Measurements from ENCODE around the gene ICAM4. TPM values are rescaled to one million over a fixed set of nuclear protein-coding genes. Genes with fewer than 3 reads are reported as not detected.
A peak's percentile ranks its signal among the peaks of the same experiment; 100 is the strongest.

Gene ICAM4
- total RNA-seq, 4 donors from 2014 or later: 0.47 TPM; not detected in 3

GRCh38 chr19:10295847-10296591 is 9.3 kb downstream of the ICAM4 start:
- Histone ChIP-seq H3K9me3 (no peaks in the 10 kb centered on the region), H3K27me3 (peaks cover 97% of the 10 kb centered on the region), H3K36me3 (no peaks in the 10 kb centered on the region), H3K4me1 (peaks cover 0 to 55% (median 26%) of the 10 kb centered on the region in 3 donors), H3K27ac (no peak overlapping the region), H3K4me3 (peak overlapping the region in 1 of 2 donors; percentile 32)
- 0% methylated on average over 1 to 5 of the region's 58 CpGs for WGBS, 2 donors (ENCODE audit: low coverage in 1 of 2)
- TF ChIP-seq EP300 (IDR thresholded peaks at IDR 0.05) (no peak), POLR2AphosphoS5 (IDR thresholded peaks at IDR 0.05) (no peak), CTCF (IDR thresholded peaks at IDR 0.05) (no peak), POLR2A (IDR thresholded peaks at IDR 0.05) (no peak)
- no peak for ATAC-seq

- 40 to 49% methylated on average over 2 to 8 of the region's 14 CpGs for WGBS, 2 donors (ENCODE audit: low coverage in 1 of 2)
- TF ChIP-seq POLR2AphosphoS5 (IDR thresholded peaks at IDR 0.05): no peak
- no peak for TF ChIP-seq CTCF (IDR thresholded peaks at IDR 0.05)
- TF ChIP-seq POLR2A (IDR thresholded peaks at IDR 0.05): no peak
- TF ChIP-seq EP300 (IDR thresholded peaks at IDR 0.05): no peak
- Histone ChIP-seq H3K4me3 (no peak overlapping the region), H3K9me3 (no peaks in the 10 kb centered on the region), H3K27me3 (peaks cover 59% of the 10 kb centered on the region), H3K4me1 (peaks cover 0 to 17% (median 13%) of the 10 kb centered on the region in 3 donors), H3K36me3 (no peaks in the 10 kb centered on the region), H3K27ac (peak overlapping the region in 1 of 4 donors; percentile 9)
- peak; percentile 46 for ATAC-seq
Observed at GRCh38 chr19:10299545-10300458, 13.0 kb downstream of the ICAM4 start.

GRCh38 chr19:10305139-10305806 is 18.5 kb downstream of the ICAM4 start:
- Histone ChIP-seq H3K36me3 (peaks cover 0 to 12% of the 10 kb centered on the region in 2 donors), H3K9me3 (no peaks in the 10 kb centered on the region), H3K27ac (no peak overlapping the region), H3K4me1 (no peaks in the 10 kb centered on the region), H3K4me3 (no peak overlapping the region), H3K27me3 (peaks cover 6% of the 10 kb centered on the region)
- ATAC-seq: no peak
- no peak for TF ChIP-seq POLR2AphosphoS5 (IDR thresholded peaks at IDR 0.05)
- TF ChIP-seq EP300 (IDR thresholded peaks at IDR 0.05): no peak
- TF ChIP-seq CTCF (IDR thresholded peaks at IDR 0.05): no peak
- TF ChIP-seq POLR2A (IDR thresholded peaks at IDR 0.05): no peak
- WGBS, 2 donors (ENCODE audit: low coverage in 1 of 2): 30% methylated on average over 3 of the region's 17 CpGs; no CpG with 5 or more reads in 1 of the 2 donors

GRCh38 chr19:10306327-10306726 is 19.6 kb downstream of the ICAM4 start:
- Histone ChIP-seq H3K27ac (no peak overlapping the region), H3K4me3 (no peak overlapping the region), H3K9me3 (no peaks in the 10 kb centered on the region), H3K27me3 (no peaks in the 10 kb centered on the region), H3K36me3 (peaks cover 0 to 21% of the 10 kb centered on the region in 2 donors), H3K4me1 (no peaks in the 10 kb centered on the region)
- TF ChIP-seq EP300 (IDR thresholded peaks at IDR 0.05) (no peak), POLR2A (IDR thresholded peaks at IDR 0.05) (no peak), POLR2AphosphoS5 (IDR thresholded peaks at IDR 0.05) (no peak), CTCF (IDR thresholded peaks at IDR 0.05) (no peak)
- 90 to 92% methylated on average over 2 to 5 of the region's 5 CpGs for WGBS, 2 donors (ENCODE audit: low coverage in 1 of 2)
- no peak for ATAC-seq
